DMS153 treated with DMSO at 0.1 percent for 48 hours (cell line): ENCODE data around the gene HPGD.
"Not testable (repeated sequence)": the region's sequence is repeated elsewhere in the genome, so short reads cannot be mapped to it uniquely, and the experiment has no call there.

Experiments used
- DNase-seq: peaks from one replicate; lab custom pipeline; 2025; ENCODE audit not compliant: unreplicated experiment; lab: John Stamatoyannopoulos, UW

Gene HPGD

GRCh38 chr4:174528226-174528625 is 5.9 kb upstream of the HPGD start:
- no peak for DNase-seq

DNA sequence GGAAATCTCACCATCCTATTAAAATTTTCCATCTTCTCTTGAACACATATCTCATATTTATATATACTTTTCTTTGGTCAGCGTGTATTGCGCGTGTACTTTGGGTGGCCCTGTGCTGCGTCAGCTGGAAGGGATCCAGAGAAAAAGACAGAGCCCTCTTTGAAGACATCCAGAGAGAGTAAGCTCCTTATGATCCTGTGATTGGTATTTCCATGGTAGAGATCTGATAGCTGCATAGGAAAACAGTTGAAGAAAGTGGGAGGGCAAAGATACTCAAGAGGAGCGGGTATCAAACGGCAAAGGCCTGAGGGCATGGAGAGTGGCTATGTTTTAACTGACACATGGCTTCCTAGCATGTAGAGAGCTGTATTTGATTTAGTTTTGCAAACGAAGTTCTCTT is 4.4 kb upstream of the HPGD start:
- no peak for DNase-seq

DNA sequence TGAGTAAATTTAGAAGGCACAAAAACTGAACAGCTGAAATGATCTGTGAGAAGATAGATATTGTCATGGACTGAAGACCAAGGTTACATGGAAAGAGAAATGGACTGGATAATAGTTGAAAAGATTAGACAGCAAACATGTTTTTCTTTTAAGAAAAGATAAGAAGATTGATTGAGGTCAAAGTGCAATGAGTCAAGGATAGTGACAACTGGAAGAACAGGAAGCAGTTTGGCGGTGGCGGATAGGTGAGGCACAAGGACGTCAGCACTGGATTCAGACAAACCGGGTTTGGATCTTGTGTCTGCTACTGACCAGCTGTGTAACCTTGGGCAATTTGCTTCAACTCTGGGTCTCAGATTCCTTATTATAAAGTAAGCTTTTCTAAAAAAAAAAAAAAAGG is 2.0 kb upstream of the HPGD start:
- DNase-seq: no peak

DNA sequence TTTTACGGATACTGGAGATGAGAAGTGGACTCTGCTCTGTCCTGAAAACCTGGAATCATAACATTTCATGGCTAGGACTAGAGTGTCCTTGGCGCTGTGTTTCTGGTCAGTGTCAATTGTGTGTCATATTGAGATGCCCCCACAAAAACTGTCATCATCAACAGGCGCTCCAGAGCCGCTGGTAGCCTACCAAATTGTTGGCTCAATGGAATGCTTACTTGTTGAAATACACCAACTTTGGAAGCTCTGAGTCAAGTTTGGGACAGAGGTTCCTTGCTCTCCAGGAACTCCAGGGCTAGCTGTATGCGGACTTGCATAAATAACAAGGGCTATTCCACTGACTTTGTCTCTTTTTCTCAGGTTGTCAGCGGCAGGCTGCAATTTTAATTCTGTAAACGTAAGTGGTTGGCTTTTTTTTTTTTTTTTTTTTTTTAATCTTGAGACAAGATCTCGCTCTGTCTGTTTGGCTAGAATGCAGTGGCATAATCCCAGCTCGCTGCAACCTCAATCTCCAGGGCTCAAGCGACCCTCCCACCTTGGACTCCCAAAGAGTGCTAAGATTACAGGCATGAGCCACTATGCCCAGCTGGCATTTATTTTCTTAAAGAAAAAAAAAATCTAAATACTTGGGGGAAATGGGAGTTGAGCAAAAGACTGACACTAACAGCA is 871 bp upstream of the HPGD start:
- DNase-seq: no peak

DNA sequence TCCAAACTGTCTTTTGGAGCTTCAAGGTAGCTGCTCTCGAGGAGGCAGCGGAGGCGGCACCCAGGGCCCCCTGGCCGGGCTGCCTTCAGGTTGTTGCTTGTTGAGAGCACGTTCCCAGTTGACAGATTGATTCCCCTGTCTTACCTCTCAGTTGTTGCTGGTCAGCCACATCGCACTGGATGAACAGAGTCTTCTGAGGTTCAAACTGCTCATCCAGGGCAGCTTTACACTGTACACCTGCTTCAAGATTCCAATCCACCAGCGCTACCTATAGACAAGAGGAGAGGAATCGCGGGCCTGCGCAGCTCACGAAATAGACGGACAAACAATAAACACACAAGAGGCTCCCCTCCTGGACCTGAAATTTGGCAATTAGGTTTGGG is 497 bp downstream of the HPGD start:
- peak; percentile 28 for DNase-seq

DNA sequence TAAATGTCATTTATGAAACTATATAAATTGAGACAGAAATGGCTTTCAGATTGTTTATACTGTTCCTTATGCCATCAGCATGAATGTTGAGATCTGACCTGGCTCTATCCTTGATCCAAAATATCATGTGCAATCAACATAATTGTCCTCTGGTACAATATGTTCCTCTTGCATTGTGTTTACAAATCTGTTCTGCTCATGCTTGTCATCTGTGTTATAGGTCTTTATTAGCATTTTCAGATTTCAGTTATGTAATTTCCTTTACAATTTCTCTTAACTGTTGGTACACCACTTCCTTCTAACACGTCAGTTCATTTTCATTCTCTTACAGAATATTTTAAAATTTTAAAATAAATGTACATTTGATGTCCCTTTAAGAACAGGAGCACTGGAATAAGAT is 1.6 kb downstream of the HPGD start:
- no peak for DNase-seq

DNA sequence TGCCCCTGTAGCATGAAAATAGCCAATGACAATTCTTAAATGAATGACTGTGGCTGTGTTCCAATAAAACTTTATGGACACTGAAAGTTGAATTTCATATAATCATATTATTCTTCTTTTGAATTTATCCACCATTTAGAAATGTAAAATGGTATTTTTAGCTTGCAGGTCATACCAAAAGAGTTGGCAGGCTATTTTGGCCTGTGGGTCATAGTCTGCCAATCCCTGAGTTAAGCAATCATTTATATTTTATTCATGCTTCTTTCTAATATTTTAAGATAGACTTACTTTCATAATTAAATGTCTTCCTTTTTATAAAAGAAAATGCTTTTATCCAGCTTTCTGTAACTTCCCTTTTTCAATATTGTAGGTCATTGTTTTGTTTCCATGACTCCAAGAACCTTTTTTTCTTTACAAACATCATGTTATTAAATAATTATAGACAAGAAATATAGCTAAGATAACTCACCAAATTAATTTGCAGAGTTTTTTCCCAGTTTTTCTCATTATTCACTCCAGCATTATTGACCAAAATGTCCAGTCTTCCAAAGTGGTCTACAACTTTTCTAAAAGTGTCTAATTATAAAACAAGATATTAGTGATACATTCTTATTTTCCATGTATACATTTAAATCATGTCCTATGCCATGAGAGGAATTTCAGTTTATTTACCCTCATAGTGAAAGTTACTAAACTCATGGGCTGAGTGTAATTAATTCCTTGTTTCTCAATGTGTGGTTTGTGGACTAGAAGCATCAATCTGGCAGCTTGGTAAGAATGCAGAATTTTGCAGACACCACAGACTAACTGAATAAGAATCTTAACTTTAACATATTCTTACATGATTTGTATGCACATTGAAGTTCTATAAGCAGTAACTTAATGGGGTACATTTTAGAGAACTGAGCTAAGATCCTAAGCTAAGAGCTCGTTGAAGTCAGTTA is 4.5 kb downstream of the HPGD start:
- no peak for DNase-seq

DNA sequence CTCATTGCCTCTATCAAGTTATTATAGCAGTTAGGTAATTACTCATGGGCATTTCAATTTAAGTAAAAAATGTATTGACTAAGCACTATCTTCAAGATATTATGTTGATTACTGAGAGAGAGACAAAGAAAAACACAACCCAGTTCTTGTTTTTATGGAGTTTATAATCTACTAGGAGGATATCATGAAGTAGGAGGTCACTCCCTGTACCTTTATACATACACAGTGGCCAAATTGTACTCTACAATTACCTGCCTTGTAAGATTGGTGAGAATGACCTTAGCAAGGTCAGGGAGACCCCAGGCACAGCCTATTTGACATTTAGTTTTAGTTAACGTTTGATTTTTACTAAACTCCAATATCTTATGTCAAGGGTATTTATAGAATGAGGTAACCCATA is 5.5 kb downstream of the HPGD start:
- no peak for DNase-seq

DNA sequence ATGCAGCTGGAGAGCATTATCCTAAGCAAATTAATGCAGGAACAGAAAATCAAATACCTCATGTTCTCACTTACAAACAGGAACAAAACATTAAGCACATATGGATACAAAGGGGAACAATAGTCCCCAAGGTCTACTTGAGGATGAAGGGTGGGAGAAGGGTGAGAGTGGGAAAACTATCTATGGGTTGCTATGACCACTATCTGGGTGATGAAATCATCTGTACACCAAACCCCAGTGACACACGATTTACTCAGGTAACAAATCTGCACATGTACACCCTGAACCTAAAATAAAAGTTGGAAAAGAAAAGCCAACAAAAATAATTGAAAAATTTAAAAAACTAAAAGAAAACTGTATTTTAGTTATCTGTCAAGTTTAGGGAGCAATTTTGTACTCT is 5.9 kb downstream of the HPGD start:
- no peak for DNase-seq

- DNase-seq: no peak
These were observed 9.5 kb downstream of the HPGD start for GRCh38 chr4:174512745-174513144.

DNA sequence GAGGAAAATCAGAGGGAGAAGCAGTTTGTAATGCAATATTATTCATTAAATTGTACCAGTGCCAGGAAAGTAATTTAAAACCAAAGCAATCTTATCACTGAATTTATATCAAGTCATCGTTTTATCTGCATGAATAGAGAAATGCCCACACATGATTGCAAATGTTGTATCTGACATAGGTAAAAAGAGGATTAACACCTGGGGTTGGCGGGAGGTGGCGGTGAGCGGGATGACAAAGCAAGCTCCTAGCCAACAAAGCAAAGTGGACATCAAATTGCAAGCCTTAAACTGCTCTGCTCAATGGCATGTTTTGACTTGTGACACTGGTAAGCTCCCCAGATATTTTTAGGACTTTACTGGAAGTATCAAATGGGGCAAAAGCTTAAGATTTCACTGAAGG is 16.4 kb downstream of the HPGD start:
- no peak for DNase-seq

DNA sequence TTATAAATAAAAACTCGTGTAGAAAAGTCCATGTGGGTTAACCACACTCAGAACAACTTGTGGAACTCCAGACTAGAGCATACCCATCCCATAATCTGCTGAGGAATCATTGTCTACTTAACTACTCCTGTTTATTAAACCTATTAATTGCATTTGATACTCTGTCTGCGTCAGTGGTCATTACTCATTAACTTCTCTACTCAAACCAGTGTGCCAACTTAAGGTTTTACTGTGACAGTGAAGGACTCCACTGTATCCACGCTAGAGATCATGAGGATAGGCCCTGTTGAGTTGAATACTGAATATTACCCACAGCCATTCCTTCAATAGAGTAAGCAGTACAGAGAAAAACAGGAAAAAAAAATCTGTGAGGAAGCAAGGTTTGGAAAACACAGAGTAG is 17.3 kb downstream of the HPGD start:
- no peak for DNase-seq

DNA sequence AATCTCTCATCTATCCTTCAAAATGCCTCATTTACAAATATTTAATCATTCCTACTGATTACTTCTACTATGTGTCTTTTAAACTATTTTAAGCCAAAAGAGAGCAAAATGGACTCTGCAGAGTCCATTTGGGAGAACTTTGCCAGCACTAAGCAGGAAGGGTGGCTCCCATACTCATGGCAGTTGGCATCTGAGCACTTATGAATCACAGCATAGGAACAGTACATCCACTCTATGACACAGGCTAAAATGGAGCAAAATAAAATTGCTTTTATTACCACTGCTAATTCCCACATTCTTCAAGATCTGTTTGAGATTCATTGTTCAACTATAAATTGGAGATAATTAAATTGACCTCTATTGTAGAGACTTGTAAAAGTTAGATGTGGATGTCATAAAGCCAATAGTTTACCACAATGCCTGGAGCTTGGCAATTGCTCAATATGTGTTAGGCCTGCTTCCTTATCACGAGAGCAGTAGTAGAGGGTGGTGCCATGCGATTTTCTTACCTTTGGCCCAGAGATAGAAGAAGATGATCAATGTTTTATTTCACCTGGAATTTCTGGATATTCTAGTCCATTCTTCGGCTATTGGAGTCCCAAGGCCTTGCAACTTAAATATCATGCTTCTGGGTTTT is 19.1 kb downstream of the HPGD start:
- no peak for DNase-seq

GRCh38 chr4:174496631-174497432 is 25.5 kb downstream of the HPGD start:
- peak; percentile 23 for DNase-seq

DNA sequence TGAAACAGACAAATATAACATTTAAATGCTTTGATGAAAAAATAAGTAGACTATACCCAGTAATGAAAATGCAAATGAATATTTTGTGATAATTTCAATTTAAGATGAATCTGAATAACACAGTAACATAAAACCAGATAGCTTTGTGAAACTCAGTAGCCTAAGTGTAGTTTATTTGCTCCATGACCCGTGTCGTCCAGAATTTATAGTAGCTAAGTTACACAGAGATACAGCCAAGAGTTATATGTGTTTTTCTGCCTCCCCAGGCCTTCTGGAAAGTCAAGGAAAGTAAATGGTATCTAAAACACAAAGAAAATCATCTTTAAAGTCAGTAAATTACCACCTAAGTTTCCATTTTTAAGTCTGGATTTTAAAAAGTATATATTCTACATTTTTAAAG is 26.7 kb downstream of the HPGD start:
- no peak for DNase-seq

- DNase-seq: no peak
These were observed 27.6 kb downstream of the HPGD start for GRCh38 chr4:174494726-174495125.

- no peak for DNase-seq
These were observed 28.1 kb downstream of the HPGD start for GRCh38 chr4:174494146-174494545.

DNA sequence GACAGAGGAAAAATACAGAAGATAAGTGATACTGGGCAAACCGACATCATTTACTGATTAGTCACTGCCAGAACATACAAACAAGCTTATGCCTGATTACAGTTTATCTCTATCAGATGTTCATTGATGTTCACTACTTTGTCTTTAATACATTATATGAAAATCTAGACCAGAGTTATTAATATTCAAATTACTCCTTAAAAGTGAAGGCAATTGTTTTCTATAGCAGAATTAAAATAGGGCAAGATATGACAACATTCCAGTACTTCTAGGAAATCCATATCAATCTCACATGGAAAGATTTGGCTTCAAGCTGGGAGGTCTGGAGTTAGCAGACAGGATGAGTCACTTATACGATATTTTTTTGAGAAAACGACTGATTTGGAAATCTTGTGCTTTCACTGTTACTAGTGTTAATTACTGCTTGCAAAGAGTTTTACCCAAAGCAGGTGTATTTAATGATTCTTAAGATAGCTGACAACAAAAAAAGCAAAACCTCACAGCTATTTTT is 31.8 kb downstream of the HPGD start:
- DNase-seq: no peak

GRCh38 chr4:174488368-174488767 is 33.9 kb downstream of the HPGD start:
- DNase-seq: not testable (repeated sequence)

- no peak for DNase-seq
These were observed 37.3 kb downstream of the HPGD start for GRCh38 chr4:174485025-174485424.

- no peak for DNase-seq
These were observed 38.5 kb downstream of the HPGD start for GRCh38 chr4:174483792-174484191.
